Astrocyte (in vitro differentiated cells and primary cell): ENCODE results near the gene PI4K2A.

Source experiments
- CTCF ChIP-seq: IDR thresholded peaks from 2 replicates; pipeline ENCODE4 v1.5.1; 2011; ENCODE audit warnings: low read depth, mild to moderate bottlenecking, inconsistent platforms, low read length, moderate library complexity; ENCODE audit not compliant: insufficient read depth
- EZH2 ChIP-seq: IDR thresholded peaks from 2 replicates; pipeline ENCODE4 v1.6.1; 2012; ENCODE audit warnings: mild to moderate bottlenecking, low read length, inconsistent platforms; ENCODE audit not compliant: insufficient read depth

- TF ChIP-seq EZH2, result no peak
- no peak for TF ChIP-seq CTCF
Observed at GRCh38 chr10:97687785-97688781, 47.6 kb downstream of the PI4K2A start.
